GM23338 (cell line): ENCODE results near the gene HS6ST3.

Experiments used
- EZH2 ChIP-seq: fragments of 200-600 bp; sonication (generic); IDR thresholded peaks from one replicate; pipeline ENCODE4 v1.8.0; 2017; ENCODE audit warnings: antibody characterized with exemption, mild to moderate bottlenecking, low read depth; ENCODE audit not compliant: unreplicated experiment
- POLR2AphosphoS5 ChIP-seq: IDR thresholded peaks from 2 replicates; pipeline ENCODE4 v1.6.1; 2016; ENCODE audit warnings: antibody characterized with exemption, low read depth
- STAT1 ChIP-seq: IDR thresholded peaks from one replicate; pipeline ENCODE4 v1.6.1; 2016; ENCODE audit warnings: antibody characterized with exemption; ENCODE audit not compliant: unreplicated experiment
- ZNF331 ChIP-seq: fragments of 250-450 bp; sonication (Bioruptor Pico); IDR thresholded peaks from 2 replicates; pipeline ENCODE4 v1.5.0; 2020; ENCODE audit warnings: low read depth, mild to moderate bottlenecking, moderate library complexity
- TF ChIP-seq, protein P1 (sequence below), 2 experiments: fragments of 200-600 bp in 1 of 2; sonication (generic) in 1 of 2; conservative IDR thresholded peaks; 2 replicates each; pipeline versions ENCODE4 v1.5.1 to v1.6.1; 2016 to 2017; ENCODE audit warnings: antibody characterized with exemption in 2 of 2, low read depth in 2 of 2, mild to moderate bottlenecking in 2 of 2, moderate library complexity in 1 of 2
- TF ChIP-seq, protein P2 (sequence below): IDR thresholded peaks from 2 replicates; pipeline ENCODE4 v1.6.1; 2016; ENCODE audit warnings: antibody characterized with exemption

DNA sequence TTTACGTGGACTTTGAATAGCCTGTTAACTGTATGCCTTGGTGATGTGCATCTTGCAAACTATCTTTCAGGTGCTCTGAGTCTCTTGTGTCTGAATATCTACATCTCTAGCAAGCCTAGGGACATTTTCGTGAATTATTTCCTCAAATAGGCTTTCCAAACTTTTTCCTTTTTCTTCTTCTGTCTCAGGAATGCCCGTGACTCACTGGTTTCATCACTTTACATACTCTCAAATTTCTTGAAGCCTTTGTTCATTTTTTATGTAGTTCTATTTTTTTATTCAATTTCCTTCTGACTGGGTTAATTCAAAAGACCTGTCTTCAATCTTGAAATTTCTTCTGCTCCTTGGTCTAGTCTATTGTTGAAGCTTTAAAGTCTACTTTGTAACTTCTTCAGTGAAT, 572.1 kb downstream of the HS6ST3 start:
- TF ChIP-seq, protein P1, sequence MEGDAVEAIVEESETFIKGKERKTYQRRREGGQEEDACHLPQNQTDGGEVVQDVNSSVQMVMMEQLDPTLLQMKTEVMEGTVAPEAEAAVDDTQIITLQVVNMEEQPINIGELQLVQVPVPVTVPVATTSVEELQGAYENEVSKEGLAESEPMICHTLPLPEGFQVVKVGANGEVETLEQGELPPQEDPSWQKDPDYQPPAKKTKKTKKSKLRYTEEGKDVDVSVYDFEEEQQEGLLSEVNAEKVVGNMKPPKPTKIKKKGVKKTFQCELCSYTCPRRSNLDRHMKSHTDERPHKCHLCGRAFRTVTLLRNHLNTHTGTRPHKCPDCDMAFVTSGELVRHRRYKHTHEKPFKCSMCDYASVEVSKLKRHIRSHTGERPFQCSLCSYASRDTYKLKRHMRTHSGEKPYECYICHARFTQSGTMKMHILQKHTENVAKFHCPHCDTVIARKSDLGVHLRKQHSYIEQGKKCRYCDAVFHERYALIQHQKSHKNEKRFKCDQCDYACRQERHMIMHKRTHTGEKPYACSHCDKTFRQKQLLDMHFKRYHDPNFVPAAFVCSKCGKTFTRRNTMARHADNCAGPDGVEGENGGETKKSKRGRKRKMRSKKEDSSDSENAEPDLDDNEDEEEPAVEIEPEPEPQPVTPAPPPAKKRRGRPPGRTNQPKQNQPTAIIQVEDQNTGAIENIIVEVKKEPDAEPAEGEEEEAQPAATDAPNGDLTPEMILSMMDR (conservative IDR thresholded peaks at IDR 0.05; ENCODE audit: low read depth in 2 of 2) = no peak
- TF ChIP-seq, protein P2, sequence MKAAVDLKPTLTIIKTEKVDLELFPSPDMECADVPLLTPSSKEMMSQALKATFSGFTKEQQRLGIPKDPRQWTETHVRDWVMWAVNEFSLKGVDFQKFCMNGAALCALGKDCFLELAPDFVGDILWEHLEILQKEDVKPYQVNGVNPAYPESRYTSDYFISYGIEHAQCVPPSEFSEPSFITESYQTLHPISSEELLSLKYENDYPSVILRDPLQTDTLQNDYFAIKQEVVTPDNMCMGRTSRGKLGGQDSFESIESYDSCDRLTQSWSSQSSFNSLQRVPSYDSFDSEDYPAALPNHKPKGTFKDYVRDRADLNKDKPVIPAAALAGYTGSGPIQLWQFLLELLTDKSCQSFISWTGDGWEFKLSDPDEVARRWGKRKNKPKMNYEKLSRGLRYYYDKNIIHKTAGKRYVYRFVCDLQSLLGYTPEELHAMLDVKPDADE = no peak
- no peak for TF ChIP-seq POLR2AphosphoS5
- TF ChIP-seq ZNF331 (CRISPR knock-in tag) = no peak
- TF ChIP-seq EZH2 = no peak
- no peak for TF ChIP-seq STAT1
